ENCODE results near the gene ZNF275.

The ZNF275 gene

DNA sequence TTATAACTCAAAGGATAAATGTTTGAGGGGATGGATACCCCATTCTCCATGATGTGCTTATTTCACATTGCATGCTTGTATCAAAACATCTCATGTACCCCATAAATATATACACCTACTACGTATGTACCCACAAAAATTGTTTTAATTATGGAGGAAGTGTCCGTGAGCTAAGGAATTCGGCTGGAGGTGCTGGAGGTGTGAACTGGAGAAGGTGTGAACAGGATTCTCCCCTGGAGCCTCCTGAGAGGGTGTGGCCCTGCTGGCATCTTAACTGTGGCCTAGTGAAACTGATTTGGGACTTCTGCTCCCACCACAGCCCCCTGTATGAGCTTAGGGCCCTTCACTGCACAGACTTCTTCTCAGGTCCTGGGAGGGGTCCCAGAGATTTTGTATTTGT, 43.8 kb downstream of the ZNF275 start:
- H3K27ac ChIP-seq = no peak overlapping the region
- no peaks in the 10 kb centered on the region for H3K36me3 ChIP-seq (replicated peaks)
- no peak for DNase-seq
- H3K27me3 ChIP-seq (replicated peaks) = no peaks in the 10 kb centered on the region
- in situ Hi-C loops (cut with HindIII; ENCODE audit: low pct_ligation_motif_present, low sequenced_read_pairs) = no loop called here
- no peak overlapping the region for H3K4me3 ChIP-seq (ENCODE audit: low read depth, low read length)
- no peak for TF ChIP-seq CTCF (IDR thresholded peaks at IDR 0.05; ENCODE audit: low read depth, low read length, missing control alignments)

- TF ChIP-seq CTCF (IDR thresholded peaks at IDR 0.05; ENCODE audit: low read depth, low read length, missing control alignments) = no peak
- no peak for DNase-seq
- no peaks in the 10 kb centered on the region for H3K36me3 ChIP-seq (replicated peaks)
- no peak overlapping the region for H3K4me3 ChIP-seq (ENCODE audit: low read depth, low read length)
- in situ Hi-C loops (cut with HindIII; ENCODE audit: low pct_ligation_motif_present, low sequenced_read_pairs) = no loop called here
- H3K27me3 ChIP-seq (replicated peaks) = no peaks in the 10 kb centered on the region
- H3K27ac ChIP-seq = no peak overlapping the region
Observed at GRCh38 chrX:153378607-153379006, 44.7 kb downstream of the ZNF275 start.

- Histone ChIP-seq H3K4me3 (ENCODE audit: low read depth, low read length) (no peak overlapping the region), H3K36me3 (replicated peaks) (no peaks in the 10 kb centered on the region), H3K27ac (no peak overlapping the region), H3K27me3 (replicated peaks) (no peaks in the 10 kb centered on the region)
- DNase-seq = no peak
- TF ChIP-seq CTCF (IDR thresholded peaks at IDR 0.05; ENCODE audit: low read depth, low read length, missing control alignments) = no peak
- in situ Hi-C loops (cut with HindIII; ENCODE audit: low pct_ligation_motif_present, low sequenced_read_pairs) = no loop called here
Observed at GRCh38 chrX:153379508-153379907, 45.6 kb downstream of the ZNF275 start.

GRCh38 chrX:153379971-153380581, 46.1 kb downstream of the ZNF275 start:
- Histone ChIP-seq H3K27ac (no peak overlapping the region), H3K27me3 (replicated peaks) (no peaks in the 10 kb centered on the region), H3K4me3 (ENCODE audit: low read depth, low read length) (no peak overlapping the region), H3K36me3 (replicated peaks) (no peaks in the 10 kb centered on the region)
- in situ Hi-C loops (cut with HindIII; ENCODE audit: low pct_ligation_motif_present, low sequenced_read_pairs) = no loop called here
- no peak for TF ChIP-seq CTCF (IDR thresholded peaks at IDR 0.05; ENCODE audit: low read depth, low read length, missing control alignments)
- DNase-seq = no peak

GRCh38 chrX:153380691-153381090, 46.7 kb downstream of the ZNF275 start:
- DNase-seq = no peak
- no peaks in the 10 kb centered on the region for H3K36me3 ChIP-seq (replicated peaks)
- in situ Hi-C loops (cut with HindIII; ENCODE audit: low pct_ligation_motif_present, low sequenced_read_pairs) = no loop called here
- H3K27ac ChIP-seq = no peak overlapping the region
- no peak overlapping the region for H3K4me3 ChIP-seq (ENCODE audit: low read depth, low read length)
- no peak for TF ChIP-seq CTCF (IDR thresholded peaks at IDR 0.05; ENCODE audit: low read depth, low read length, missing control alignments)
- H3K27me3 ChIP-seq (replicated peaks) = no peaks in the 10 kb centered on the region

All from brain microvascular endothelial cell (primary cell).